Tibial nerve (tissue), 4 donors: ENCODE data around the gene GPHA2. TPM values are rescaled to one million over a fixed set of nuclear protein-coding genes. Genes with fewer than 3 reads are reported as not detected.

ENCODE experiments used
- DNase-seq, 2 donors: peaks; one replicate each; pipeline ENCODE4 v3.0.0-alpha.2; 2019; ENCODE audit warnings: low spot score in 2 of 2
- H3K27ac ChIP-seq, 4 donors: fragments of 200-600 bp; sonication (generic) in 3 of 4; one replicate each; pipeline ENCODE4 v1.5.1; 2017 to 2019; ENCODE audit warnings: mild to moderate bottlenecking in 1 of 4
- H3K27me3 ChIP-seq, 2 donors: fragments of 200-600 bp; sonication (generic) in 1 of 2; one replicate each; pipeline versions ENCODE4 v1.5.1 to v1.6.0; 2017 to 2019
- H3K36me3 ChIP-seq, 3 donors: fragments of 200-600 bp; sonication (generic); one replicate each; pipeline ENCODE4 v1.5.1; 2018 to 2019
- H3K4me1 ChIP-seq, 4 donors: fragments of 200-600 bp; sonication (generic) in 3 of 4; one replicate each; pipeline ENCODE4 v1.5.1; 2017 to 2019
- H3K4me3 ChIP-seq, 4 donors: fragments of 200-600 bp; sonication (generic) in 3 of 4; one replicate each; pipeline ENCODE4 v1.5.1; 2017 to 2019; ENCODE audit warnings: mild to moderate bottlenecking in 1 of 4, moderate library complexity in 1 of 4
- H3K9me3 ChIP-seq, 4 donors: fragments of 200-600 bp; sonication (generic) in 3 of 4; one replicate each; pipeline ENCODE4 v1.5.1; 2017 to 2019
- EP300 ChIP-seq, 2 donors: sonication (generic); formaldehyde crosslinking; IDR thresholded peaks; one replicate each; pipeline ENCODE4 v1.6.1; 2017; ENCODE audit warnings: antibody characterized with exemption in 2 of 2, mild to moderate bottlenecking in 1 of 2
- POLR2A ChIP-seq, 2 donors: fragments of 450-650 bp; IDR thresholded peaks; one replicate each; pipeline ENCODE4 v1.6.1; 2017; ENCODE audit warnings: antibody characterized with exemption in 2 of 2, mild to moderate bottlenecking in 2 of 2, moderate library complexity in 2 of 2
- WGBS, 2 donors: methylation state at CpG; one replicate each; pipeline ENCODE4 v1.1.5; 2018; 5-methylcytosine and 5-hydroxymethylcytosine counted together
- total RNA-seq, 4 donors: library from RNA; depleted of rRNA; stranded (reverse); fragments of >200 nt; gene quantifications; one replicate each; pipeline ENCODE4 v1.1.0, GENCODE V29; 2016
- TF ChIP-seq, protein P1 (sequence below), 5 experiments: fragments of 200-600 bp in 3 of 5; fragments of 450-650 bp in 2 of 5; sonication (generic) in 3 of 5; IDR thresholded peaks; one replicate each; pipeline ENCODE4 v1.5.1; 2016 to 2019; ENCODE audit warnings: antibody characterized with exemption in 5 of 5, mild to moderate bottlenecking in 3 of 5, moderate library complexity in 2 of 5

The GPHA2 gene
- total RNA-seq, 4 donors from 2014 or later, result not detected

DNA sequence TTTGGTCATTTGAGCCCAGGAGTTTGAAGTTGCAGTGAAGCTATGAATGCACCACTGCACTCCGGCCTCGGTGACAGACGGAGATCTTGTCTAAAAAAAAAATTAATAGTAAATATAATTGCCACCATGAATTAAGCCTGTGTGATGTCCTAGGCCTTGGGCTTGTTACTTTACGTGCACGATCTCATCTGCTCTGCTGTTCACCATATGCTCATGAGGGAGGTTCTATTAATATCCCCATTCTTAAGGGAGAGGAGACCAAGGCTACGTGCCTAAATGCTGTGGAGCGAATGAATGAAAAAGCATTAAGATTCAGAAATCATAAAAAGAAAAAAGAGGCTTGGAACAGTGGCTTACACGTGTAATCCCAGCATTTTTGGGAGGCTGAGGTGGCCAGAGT, 16.1 kb downstream of the GPHA2 start:
- no peak for DNase-seq
- H3K27me3 ChIP-seq, result no peaks in the 10 kb centered on the region
- peaks cover 0 to 46% (median 17%) of the 10 kb centered on the region in 4 donors for H3K4me1 ChIP-seq
- 72 to 73% methylated on average over 8 of the region's 8 CpGs for WGBS, 2 donors
- no peaks in the 10 kb centered on the region for H3K9me3 ChIP-seq
- H3K27ac ChIP-seq, result no peak overlapping the region
- TF ChIP-seq EP300 (IDR thresholded peaks at IDR 0.05), result no peak
- TF ChIP-seq POLR2A (IDR thresholded peaks at IDR 0.05), result no peak
- TF ChIP-seq, protein P1, sequence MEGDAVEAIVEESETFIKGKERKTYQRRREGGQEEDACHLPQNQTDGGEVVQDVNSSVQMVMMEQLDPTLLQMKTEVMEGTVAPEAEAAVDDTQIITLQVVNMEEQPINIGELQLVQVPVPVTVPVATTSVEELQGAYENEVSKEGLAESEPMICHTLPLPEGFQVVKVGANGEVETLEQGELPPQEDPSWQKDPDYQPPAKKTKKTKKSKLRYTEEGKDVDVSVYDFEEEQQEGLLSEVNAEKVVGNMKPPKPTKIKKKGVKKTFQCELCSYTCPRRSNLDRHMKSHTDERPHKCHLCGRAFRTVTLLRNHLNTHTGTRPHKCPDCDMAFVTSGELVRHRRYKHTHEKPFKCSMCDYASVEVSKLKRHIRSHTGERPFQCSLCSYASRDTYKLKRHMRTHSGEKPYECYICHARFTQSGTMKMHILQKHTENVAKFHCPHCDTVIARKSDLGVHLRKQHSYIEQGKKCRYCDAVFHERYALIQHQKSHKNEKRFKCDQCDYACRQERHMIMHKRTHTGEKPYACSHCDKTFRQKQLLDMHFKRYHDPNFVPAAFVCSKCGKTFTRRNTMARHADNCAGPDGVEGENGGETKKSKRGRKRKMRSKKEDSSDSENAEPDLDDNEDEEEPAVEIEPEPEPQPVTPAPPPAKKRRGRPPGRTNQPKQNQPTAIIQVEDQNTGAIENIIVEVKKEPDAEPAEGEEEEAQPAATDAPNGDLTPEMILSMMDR (IDR thresholded peaks at IDR 0.05), result no peak
- H3K4me3 ChIP-seq, result no peak overlapping the region
- H3K36me3 ChIP-seq, result no peaks in the 10 kb centered on the region

DNA sequence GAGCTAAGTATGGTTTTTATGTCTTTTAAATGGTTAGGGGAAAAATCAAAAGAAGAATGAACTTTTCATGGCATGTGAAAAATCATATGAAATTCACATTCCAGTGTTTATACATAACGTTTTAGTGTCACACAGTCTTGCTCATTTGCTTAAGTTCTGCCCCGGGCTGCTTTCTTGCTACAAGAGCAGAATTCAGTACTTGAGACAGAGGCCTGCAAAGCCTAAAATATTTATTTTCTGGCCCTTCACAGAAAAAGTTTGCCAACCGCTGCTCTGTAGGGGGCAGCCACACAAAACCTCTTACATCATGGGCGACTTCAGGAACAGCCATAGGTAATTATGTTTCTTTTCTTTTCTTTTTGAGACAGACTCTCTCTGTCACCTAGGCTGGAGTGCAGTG, 17.7 kb downstream of the GPHA2 start:
- Histone ChIP-seq H3K4me1 (peaks cover 0 to 33% (median 15%) of the 10 kb centered on the region in 4 donors), H3K27me3 (no peaks in the 10 kb centered on the region), H3K36me3 (peaks cover 0 to 15% (median 12%) of the 10 kb centered on the region in 3 donors), H3K27ac (peak overlapping the region; percentile 72 to 92 (median 86)), H3K4me3 (peak overlapping the region; percentile 32 to 90 (median 87)), H3K9me3 (no peaks in the 10 kb centered on the region)
- WGBS, 2 donors, result 4 to 5% methylated on average over 4 of the region's 4 CpGs
- TF ChIP-seq POLR2A (IDR thresholded peaks at IDR 0.05), result no peak
- TF ChIP-seq, protein P1 (IDR thresholded peaks at IDR 0.05), result peak in 3 of 5 experiments; percentile 12 to 29 (median 12)
- no peak for DNase-seq

DNA sequence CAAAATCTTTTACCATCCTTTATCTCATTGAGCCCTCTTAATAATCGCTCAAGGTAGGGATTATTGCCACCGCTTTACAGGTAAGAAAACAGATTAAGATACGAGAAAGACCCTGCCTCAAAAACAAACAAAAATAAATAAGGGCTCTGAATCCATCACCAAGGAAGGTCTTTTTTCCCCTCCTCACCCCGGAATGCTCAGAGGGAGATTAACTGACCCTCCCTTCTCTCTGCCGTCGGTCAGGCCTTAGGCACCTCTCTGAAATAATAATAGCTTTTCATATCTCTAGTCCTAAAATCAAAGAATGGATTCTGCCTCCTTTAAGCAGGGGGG, 18.1 kb downstream of the GPHA2 start:
- Histone ChIP-seq H3K9me3 (no peaks in the 10 kb centered on the region), H3K27me3 (no peaks in the 10 kb centered on the region), H3K4me3 (peak overlapping the region; percentile 32 to 90 (median 87)), H3K27ac (peak overlapping the region; percentile 72 to 92 (median 86)), H3K4me1 (peaks cover 0 to 33% (median 15%) of the 10 kb centered on the region in 4 donors), H3K36me3 (peaks cover 0 to 19% (median 16%) of the 10 kb centered on the region in 3 donors)
- 7 to 14% methylated on average over 6 of the region's 6 CpGs for WGBS, 2 donors
- DNase-seq, result no peak
- TF ChIP-seq, protein P1 (IDR thresholded peaks at IDR 0.05), result no peak
- TF ChIP-seq POLR2A (IDR thresholded peaks at IDR 0.05) (no peak), EP300 (IDR thresholded peaks at IDR 0.05) (no peak)

DNA sequence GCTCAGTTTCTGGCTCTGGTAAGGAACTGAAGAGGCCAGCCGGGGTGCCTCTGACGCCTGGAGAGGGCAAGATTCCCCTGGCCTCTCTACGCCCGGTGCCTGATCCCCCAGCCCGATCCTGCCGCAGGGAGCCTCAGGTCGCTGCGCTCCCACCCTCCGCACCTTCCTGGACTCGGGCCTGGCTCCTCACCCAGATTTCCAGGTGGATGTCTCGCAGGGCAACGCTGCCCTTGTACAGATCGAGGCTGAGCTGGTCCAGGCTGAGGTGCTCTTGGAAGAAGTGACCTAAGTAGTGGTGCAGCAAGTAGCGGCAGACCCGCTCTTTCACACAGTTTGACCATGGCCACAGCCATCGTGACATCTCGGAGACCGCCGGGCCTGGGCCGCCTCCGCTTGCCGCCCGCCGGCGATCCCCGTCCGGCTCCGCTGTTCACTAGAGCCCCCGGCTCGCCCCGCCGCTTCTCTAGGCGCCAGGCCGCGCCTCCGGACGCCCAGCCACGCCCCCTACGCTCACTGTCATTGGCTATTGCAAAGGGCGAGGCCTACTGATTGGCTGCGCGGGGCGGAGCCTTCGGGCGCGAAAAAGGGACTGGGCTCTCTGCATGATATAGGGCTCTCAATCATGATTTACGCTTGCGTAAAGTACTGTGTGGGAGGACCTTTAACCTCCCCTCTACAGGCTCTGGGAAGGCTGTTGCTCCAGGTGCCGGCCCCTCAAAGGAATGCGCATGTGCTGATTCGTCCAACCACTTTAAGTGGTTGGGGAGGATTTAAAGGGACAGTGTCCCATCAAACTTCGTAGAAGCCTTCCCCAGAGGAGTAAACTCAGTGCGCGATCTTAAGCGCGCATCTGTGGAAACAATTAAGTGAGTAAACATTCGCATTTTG, 18.7 kb downstream of the GPHA2 start, which contains the start of gene ATG2A:
Gene ATG2A (minus strand): TSS at position 435 of the 888 bp plus-strand sequence. CDS start 74 bp downstream, at position 361.
- Histone ChIP-seq H3K9me3 (no peaks in the 10 kb centered on the region), H3K4me1 (peaks cover 0 to 33% (median 15%) of the 10 kb centered on the region in 4 donors), H3K27ac (peak within 1 kb of the TSS; percentile 72 to 92 (median 89)), H3K27me3 (no peaks in the 10 kb centered on the region), H3K36me3 (peaks cover under 1 to 25% (median 21%) of the 10 kb centered on the region in 3 donors), H3K4me3 (peak within 1 kb of the TSS; percentile 86 to 90 (median 87))
- peak; percentile 99 for DNase-seq
- WGBS, 2 donors, result 0 to 2% methylated on average over 28 to 31 of the region's 57 CpGs
- TF ChIP-seq EP300 (IDR thresholded peaks at IDR 0.05), result peak; percentile 91 to 95
- peak; percentile 62 to 90 for TF ChIP-seq POLR2A (IDR thresholded peaks at IDR 0.05)
- TF ChIP-seq, protein P1 (IDR thresholded peaks at IDR 0.05), result peak in 2 of 5 experiments; percentile 7 to 56
